Inflammatory macrophage (primary cell): ENCODE data around the gene OR13C4.
"Not testable (repeated sequence)": the region's sequence is repeated elsewhere in the genome, so short reads cannot be mapped to it uniquely, and the experiment has no call there.

ENCODE experiments used
- DNase-seq, 2 donors: peaks; one replicate each; pipeline ENCODE4 v3.0.0-alpha.2; 2020 to 2022
- total RNA-seq, 18 experiments: gene quantifications; one replicate each; lab custom pipeline; 2026; ENCODE audit warnings: mixed read lengths in 6 of 18, inconsistent platforms in 2 of 18; lab: John Stamatoyannopoulos, UW

OR13C4 gene
- total RNA-seq, result 0 to 0.03 (median 0) reads per million in 18 experiments

- DNase-seq, result no peak
Observed at GRCh38 chr9:104527109-104527508, at the start of gene OR13C4. Gene OR13C4, minus strand, starts transcription at chr9:104527209. Its CDS starts 0 bp downstream, at chr9:104527209.

- no peak for DNase-seq
Observed at GRCh38 chr9:104575456-104575855, 48.4 kb upstream of the OR13C4 start.

GRCh38 chr9:104572612-104573011, 45.6 kb upstream of the OR13C4 start:
- DNase-seq, result no peak

- no peak for DNase-seq
Observed at GRCh38 chr9:104568868-104569267, 41.9 kb upstream of the OR13C4 start, which contains the start of gene OR13C8. Gene OR13C8, plus strand, starts transcription at chr9:104569168. Its CDS starts 0 bp downstream, at chr9:104569168.

GRCh38 chr9:104564358-104564757, 37.3 kb upstream of the OR13C4 start:
- no peak for DNase-seq

GRCh38 chr9:104556830-104557634, 30.0 kb upstream of the OR13C4 start:
- DNase-seq, result no peak

GRCh38 chr9:104555521-104555920, 28.5 kb upstream of the OR13C4 start:
- no peak for DNase-seq

- DNase-seq, result no peak
Observed at GRCh38 chr9:104553261-104553660, 26.3 kb upstream of the OR13C4 start.

- no peak for DNase-seq
Observed at GRCh38 chr9:104544644-104545043, 17.6 kb upstream of the OR13C4 start.

GRCh38 chr9:104539275-104539674, 12.3 kb upstream of the OR13C4 start:
- DNase-seq, result no peak

- no peak for DNase-seq
Observed at GRCh38 chr9:104536756-104537155, 9.7 kb upstream of the OR13C4 start, which contains the start of gene OR13C3. Gene OR13C3, minus strand, starts transcription at chr9:104536856. Its CDS starts 133 bp downstream, at chr9:104536723.

GRCh38 chr9:104520241-104520640, 6.8 kb downstream of the OR13C4 start:
- not testable (repeated sequence) for DNase-seq

- no peak for DNase-seq
Observed at GRCh38 chr9:104514901-104515300, 12.1 kb downstream of the OR13C4 start.

- DNase-seq, result no peak
Observed at GRCh38 chr9:104506565-104506964, 20.4 kb downstream of the OR13C4 start.

GRCh38 chr9:104503963-104504362, 23.0 kb downstream of the OR13C4 start, which contains the start of gene OR13F1:
Gene OR13F1, plus strand, starts transcription at chr9:104504263. Its CDS starts 0 bp downstream, at chr9:104504263.
- no peak for DNase-seq

- no peak for DNase-seq
Observed at GRCh38 chr9:104503440-104503839, 23.6 kb downstream of the OR13C4 start.

- no peak for DNase-seq
Observed at GRCh38 chr9:104494808-104495207, 32.2 kb downstream of the OR13C4 start.

- no peak for DNase-seq
Observed at GRCh38 chr9:104485014-104485413, 42.0 kb downstream of the OR13C4 start.

GRCh38 chr9:104482921-104483570, 44.0 kb downstream of the OR13C4 start:
- no peak for DNase-seq
